DOHH2 (cell line): Measurements from ENCODE around the gene COQ9.

Source experiments
- EZH2phosphoT487 ChIP-seq: fragments of 200-600 bp; sonication (generic); IDR thresholded peaks from 2 replicates; pipeline ENCODE4 v1.6.1; 2017; ENCODE audit warnings: borderline replicate concordance, mild to moderate bottlenecking, antibody characterized with exemption, low read length, moderate library complexity, mixed read lengths
- TF ChIP-seq, protein P1 (sequence below): fragments of 200-600 bp; sonication (generic); IDR thresholded peaks from one replicate; pipeline ENCODE4 v1.5.1; 2014; ENCODE audit warnings: antibody characterized with exemption, mild to moderate bottlenecking, low read depth, low read length; ENCODE audit not compliant: poor library complexity, severe bottlenecking

DNA sequence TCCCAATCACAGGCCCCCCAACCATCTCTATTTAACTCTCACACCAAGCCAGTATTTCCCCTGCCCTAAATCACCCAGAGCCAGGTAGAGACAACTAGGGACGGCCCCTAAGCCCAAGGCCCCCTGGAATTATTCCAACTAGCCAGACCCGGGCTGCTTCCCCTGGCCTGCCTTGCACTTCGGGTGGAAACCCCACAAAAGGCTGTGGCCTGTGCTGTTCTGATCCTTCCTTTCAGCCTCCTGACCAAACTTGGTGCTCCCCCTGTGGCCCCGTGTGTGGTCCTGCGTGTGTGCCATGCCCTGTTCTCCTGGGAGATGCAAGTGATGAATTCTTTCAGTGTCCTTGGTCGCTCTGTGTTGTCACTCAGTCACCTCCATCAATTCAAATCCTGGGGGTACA is 27.8 kb upstream of the COQ9 start:
- TF ChIP-seq, protein P1, sequence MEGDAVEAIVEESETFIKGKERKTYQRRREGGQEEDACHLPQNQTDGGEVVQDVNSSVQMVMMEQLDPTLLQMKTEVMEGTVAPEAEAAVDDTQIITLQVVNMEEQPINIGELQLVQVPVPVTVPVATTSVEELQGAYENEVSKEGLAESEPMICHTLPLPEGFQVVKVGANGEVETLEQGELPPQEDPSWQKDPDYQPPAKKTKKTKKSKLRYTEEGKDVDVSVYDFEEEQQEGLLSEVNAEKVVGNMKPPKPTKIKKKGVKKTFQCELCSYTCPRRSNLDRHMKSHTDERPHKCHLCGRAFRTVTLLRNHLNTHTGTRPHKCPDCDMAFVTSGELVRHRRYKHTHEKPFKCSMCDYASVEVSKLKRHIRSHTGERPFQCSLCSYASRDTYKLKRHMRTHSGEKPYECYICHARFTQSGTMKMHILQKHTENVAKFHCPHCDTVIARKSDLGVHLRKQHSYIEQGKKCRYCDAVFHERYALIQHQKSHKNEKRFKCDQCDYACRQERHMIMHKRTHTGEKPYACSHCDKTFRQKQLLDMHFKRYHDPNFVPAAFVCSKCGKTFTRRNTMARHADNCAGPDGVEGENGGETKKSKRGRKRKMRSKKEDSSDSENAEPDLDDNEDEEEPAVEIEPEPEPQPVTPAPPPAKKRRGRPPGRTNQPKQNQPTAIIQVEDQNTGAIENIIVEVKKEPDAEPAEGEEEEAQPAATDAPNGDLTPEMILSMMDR = no peak
- no peak for TF ChIP-seq EZH2phosphoT487
